WTC11 (cell line): ENCODE data around the gene TRIM10. TPM values are rescaled to one million over a fixed set of nuclear protein-coding genes. Genes with fewer than 3 reads are reported as not detected.
"Not testable (repeated sequence)": the region's sequence is repeated elsewhere in the genome, so short reads cannot be mapped to it uniquely, and the experiment has no call there.

ENCODE experiments used
- ATAC-seq: fragments of 200-7000 bp; cut with Tn5 transposase; 2 replicates; pipeline ENCODE4 v1.10.0; 2021; ENCODE audit warnings: mild to moderate bottlenecking, moderate library complexity
- CTCF ChIA-PET: fragments of 300-600 bp; sonication (Branson Sonifier 250); formaldehyde crosslinking; loops from one replicate; lab custom pipeline; 2021; ENCODE audit warnings: antibody characterized with exemption; lab: Charles Lee
- POLR2A ChIA-PET: fragments of 350-600 bp; sonication (Branson Sonifier 250); formaldehyde crosslinking; loops from one replicate; lab custom pipeline; 2021; ENCODE audit warnings: antibody characterized with exemption; lab: Charles Lee
- DNase-seq: peaks from one replicate; pipeline ENCODE4 v3.0.0; 2021; ENCODE audit warnings: low spot score
- H3K27ac Mint-ChIP-seq: 2 replicates; pipeline ENCODE4 v1.8.0; 2021; ENCODE audit warnings: mixed read lengths
- H3K27me3 Mint-ChIP-seq: 2 replicates; pipeline ENCODE4 v1.8.0; 2021; ENCODE audit warnings: low read depth, mild to moderate bottlenecking, moderate library complexity, mixed read lengths
- H3K36me3 Mint-ChIP-seq: 2 replicates; pipeline ENCODE4 v1.8.0; 2021; ENCODE audit warnings: mixed read lengths
- H3K4me1 Mint-ChIP-seq: 2 replicates; pipeline ENCODE4 v1.8.0; 2022; ENCODE audit warnings: mixed read lengths
- H3K4me3 Mint-ChIP-seq: 2 replicates; pipeline ENCODE4 v1.8.0; 2021; ENCODE audit warnings: mild to moderate bottlenecking, moderate library complexity, mixed read lengths
- H3K9me3 Mint-ChIP-seq: 2 replicates; pipeline ENCODE4 v1.8.0; 2021; ENCODE audit warnings: mixed read lengths
- FOXJ3 ChIP-seq: sonication (generic); formaldehyde crosslinking; IDR thresholded peaks from 2 replicates; pipeline ENCODE4 v1.9.0; 2021; ENCODE audit warnings: missing genetic modification reagents, mild to moderate bottlenecking, borderline replicate concordance
- GABPB1 ChIP-seq: sonication (generic); formaldehyde crosslinking; IDR thresholded peaks from 2 replicates; pipeline ENCODE4 v1.8.1; 2023; ENCODE audit warnings: mild to moderate bottlenecking, missing genetic modification reagents
- PRRX2 ChIP-seq: fragments of 250-450 bp; sonication (Bioruptor Pico); IDR thresholded peaks from 2 replicates; pipeline ENCODE4 v1.8.0; 2021; ENCODE audit warnings: mild to moderate bottlenecking
- RELA ChIP-seq: sonication (generic); formaldehyde crosslinking; IDR thresholded peaks from 2 replicates; pipeline ENCODE4 v1.8.1; 2022; ENCODE audit warnings: missing genetic modification reagents, mild to moderate bottlenecking, borderline replicate concordance
- ZNF423 ChIP-seq: fragments of 250-450 bp; sonication (Bioruptor Pico); IDR thresholded peaks from 2 replicates; pipeline ENCODE4 v2.1.2; 2022; ENCODE audit warnings: mild to moderate bottlenecking, moderate library complexity
- total RNA-seq: library from RNA; stranded (reverse); gene quantifications from 3 replicates; pipeline ENCODE4 v1.2.3, GENCODE V29; 2021
- TF ChIP-seq, protein P1 (sequence below): sonication (generic); formaldehyde crosslinking; IDR thresholded peaks from 2 replicates; pipeline ENCODE4 v1.8.1; 2023; ENCODE audit warnings: mild to moderate bottlenecking, missing genetic modification reagents
- TF ChIP-seq, protein P2 (sequence below): fragments of 200-600 bp; IDR thresholded peaks from 2 replicates; pipeline ENCODE4 v1.8.0; 2022; ENCODE audit warnings: antibody characterized with exemption
- TF ChIP-seq, protein P3 (sequence below): sonication (generic); formaldehyde crosslinking; IDR thresholded peaks from 2 replicates; pipeline ENCODE4 v1.8.1; 2023; ENCODE audit warnings: mild to moderate bottlenecking, missing genetic modification reagents, moderate library complexity
- TF ChIP-seq, protein P4 (sequence below): sonication (generic); formaldehyde crosslinking; IDR thresholded peaks from 2 replicates; pipeline ENCODE4 v1.8.1; 2022; ENCODE audit warnings: mild to moderate bottlenecking, moderate library complexity, missing genetic modification reagents
- TF ChIP-seq, protein P5 (sequence below): sonication (generic); formaldehyde crosslinking; IDR thresholded peaks from 2 replicates; pipeline ENCODE4 v1.8.1; 2022; ENCODE audit warnings: missing genetic modification reagents, borderline replicate concordance
- TF ChIP-seq, protein P6 (sequence below): sonication (generic); formaldehyde crosslinking; IDR thresholded peaks from 2 replicates; pipeline ENCODE4 v1.8.1; 2022; ENCODE audit warnings: low read depth, missing genetic modification reagents, borderline replicate concordance
- TF ChIP-seq, protein P7 (sequence below): sonication (generic); formaldehyde crosslinking; IDR thresholded peaks from 2 replicates; pipeline ENCODE4 v1.8.1; 2023; ENCODE audit warnings: mild to moderate bottlenecking, missing genetic modification reagents, borderline replicate concordance

TRIM10 gene
- total RNA-seq, 1 experiment from 2014 or later = 0.22 TPM

DNA sequence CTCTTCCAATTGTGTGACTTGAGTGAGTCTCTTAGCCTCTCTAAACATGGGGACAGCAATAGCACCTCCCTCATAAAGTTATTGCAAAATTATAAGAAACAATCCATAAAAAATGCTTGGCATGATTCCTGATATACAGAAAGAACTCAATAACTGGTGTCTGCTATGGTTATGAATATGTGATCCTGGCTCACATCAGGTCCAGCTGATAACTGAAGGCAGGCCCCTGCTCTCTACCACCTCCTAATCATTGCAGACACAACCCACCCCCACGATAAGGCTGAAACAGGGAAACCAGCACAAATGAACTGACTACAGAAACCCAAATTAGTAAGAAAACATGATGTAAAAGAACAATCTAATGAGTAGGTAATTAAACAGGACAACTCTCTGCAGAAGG lies 7.7 kb upstream of the TRIM10 start (continued):
- TF ChIP-seq, protein P1, sequence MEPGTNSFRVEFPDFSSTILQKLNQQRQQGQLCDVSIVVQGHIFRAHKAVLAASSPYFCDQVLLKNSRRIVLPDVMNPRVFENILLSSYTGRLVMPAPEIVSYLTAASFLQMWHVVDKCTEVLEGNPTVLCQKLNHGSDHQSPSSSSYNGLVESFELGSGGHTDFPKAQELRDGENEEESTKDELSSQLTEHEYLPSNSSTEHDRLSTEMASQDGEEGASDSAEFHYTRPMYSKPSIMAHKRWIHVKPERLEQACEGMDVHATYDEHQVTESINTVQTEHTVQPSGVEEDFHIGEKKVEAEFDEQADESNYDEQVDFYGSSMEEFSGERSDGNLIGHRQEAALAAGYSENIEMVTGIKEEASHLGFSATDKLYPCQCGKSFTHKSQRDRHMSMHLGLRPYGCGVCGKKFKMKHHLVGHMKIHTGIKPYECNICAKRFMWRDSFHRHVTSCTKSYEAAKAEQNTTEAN (CRISPR knock-in tag) = no peak
- TF ChIP-seq GABPB1 (CRISPR knock-in tag) (no peak), FOXJ3 (CRISPR knock-in tag) (no peak), PRRX2 (CRISPR knock-in tag) (no peak), RELA (CRISPR knock-in tag) (no peak)
- TF ChIP-seq, protein P2, sequence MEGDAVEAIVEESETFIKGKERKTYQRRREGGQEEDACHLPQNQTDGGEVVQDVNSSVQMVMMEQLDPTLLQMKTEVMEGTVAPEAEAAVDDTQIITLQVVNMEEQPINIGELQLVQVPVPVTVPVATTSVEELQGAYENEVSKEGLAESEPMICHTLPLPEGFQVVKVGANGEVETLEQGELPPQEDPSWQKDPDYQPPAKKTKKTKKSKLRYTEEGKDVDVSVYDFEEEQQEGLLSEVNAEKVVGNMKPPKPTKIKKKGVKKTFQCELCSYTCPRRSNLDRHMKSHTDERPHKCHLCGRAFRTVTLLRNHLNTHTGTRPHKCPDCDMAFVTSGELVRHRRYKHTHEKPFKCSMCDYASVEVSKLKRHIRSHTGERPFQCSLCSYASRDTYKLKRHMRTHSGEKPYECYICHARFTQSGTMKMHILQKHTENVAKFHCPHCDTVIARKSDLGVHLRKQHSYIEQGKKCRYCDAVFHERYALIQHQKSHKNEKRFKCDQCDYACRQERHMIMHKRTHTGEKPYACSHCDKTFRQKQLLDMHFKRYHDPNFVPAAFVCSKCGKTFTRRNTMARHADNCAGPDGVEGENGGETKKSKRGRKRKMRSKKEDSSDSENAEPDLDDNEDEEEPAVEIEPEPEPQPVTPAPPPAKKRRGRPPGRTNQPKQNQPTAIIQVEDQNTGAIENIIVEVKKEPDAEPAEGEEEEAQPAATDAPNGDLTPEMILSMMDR = no peak
- TF ChIP-seq, protein P3, sequence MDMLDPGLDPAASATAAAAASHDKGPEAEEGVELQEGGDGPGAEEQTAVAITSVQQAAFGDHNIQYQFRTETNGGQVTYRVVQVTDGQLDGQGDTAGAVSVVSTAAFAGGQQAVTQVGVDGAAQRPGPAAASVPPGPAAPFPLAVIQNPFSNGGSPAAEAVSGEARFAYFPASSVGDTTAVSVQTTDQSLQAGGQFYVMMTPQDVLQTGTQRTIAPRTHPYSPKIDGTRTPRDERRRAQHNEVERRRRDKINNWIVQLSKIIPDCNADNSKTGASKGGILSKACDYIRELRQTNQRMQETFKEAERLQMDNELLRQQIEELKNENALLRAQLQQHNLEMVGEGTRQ (CRISPR knock-in tag) = no peak
- TF ChIP-seq, protein P4, sequence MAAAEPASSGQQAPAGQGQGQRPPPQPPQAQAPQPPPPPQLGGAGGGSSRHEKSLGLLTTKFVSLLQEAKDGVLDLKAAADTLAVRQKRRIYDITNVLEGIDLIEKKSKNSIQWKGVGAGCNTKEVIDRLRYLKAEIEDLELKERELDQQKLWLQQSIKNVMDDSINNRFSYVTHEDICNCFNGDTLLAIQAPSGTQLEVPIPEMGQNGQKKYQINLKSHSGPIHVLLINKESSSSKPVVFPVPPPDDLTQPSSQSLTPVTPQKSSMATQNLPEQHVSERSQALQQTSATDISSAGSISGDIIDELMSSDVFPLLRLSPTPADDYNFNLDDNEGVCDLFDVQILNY (CRISPR knock-in tag) = no peak
- TF ChIP-seq, protein P5, sequence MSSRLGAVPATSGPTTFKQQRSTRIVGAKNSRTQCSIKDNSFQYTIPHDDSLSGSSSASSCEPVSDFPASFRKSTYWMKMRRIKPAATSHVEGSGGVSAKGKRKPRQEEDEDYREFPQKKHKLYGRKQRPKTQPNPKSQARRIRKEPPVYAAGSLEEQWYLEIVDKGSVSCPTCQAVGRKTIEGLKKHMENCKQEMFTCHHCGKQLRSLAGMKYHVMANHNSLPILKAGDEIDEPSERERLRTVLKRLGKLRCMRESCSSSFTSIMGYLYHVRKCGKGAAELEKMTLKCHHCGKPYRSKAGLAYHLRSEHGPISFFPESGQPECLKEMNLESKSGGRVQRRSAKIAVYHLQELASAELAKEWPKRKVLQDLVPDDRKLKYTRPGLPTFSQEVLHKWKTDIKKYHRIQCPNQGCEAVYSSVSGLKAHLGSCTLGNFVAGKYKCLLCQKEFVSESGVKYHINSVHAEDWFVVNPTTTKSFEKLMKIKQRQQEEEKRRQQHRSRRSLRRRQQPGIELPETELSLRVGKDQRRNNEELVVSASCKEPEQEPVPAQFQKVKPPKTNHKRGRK (CRISPR knock-in tag) = no peak
- TF ChIP-seq, protein P6, sequence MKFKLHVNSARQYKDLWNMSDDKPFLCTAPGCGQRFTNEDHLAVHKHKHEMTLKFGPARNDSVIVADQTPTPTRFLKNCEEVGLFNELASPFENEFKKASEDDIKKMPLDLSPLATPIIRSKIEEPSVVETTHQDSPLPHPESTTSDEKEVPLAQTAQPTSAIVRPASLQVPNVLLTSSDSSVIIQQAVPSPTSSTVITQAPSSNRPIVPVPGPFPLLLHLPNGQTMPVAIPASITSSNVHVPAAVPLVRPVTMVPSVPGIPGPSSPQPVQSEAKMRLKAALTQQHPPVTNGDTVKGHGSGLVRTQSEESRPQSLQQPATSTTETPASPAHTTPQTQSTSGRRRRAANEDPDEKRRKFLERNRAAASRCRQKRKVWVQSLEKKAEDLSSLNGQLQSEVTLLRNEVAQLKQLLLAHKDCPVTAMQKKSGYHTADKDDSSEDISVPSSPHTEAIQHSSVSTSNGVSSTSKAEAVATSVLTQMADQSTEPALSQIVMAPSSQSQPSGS (CRISPR knock-in tag) = no peak

DNA sequence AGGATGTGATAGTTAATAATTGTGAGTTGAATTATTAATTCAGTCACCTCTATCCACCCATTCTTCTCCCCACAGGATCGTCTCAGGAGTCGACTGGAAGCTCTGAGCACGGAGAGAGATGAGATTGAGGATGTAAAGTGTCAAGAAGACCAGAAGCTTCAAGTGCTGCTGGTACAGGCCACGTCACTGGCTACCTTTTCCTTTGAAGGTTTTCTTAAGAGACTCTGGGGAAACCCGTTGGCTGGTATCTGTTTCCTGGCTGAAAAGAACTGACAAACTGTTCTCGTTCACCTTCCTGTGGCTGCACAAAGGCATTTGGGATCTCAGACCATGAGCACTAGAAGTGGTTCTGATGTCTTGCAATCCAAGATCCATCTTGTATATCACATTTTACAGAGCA lies 6.1 kb upstream of the TRIM10 start:
- Mint-ChIP-seq H3K27me3 (peaks cover 57% of the 10 kb centered on the region), H3K9me3 (no peaks in the 10 kb centered on the region; the same call in 1 of the 2 replicates), H3K4me3 (no peak overlapping the region), H3K4me1 (peaks cover 13% of the 10 kb centered on the region), H3K36me3 (no peaks in the 10 kb centered on the region)
- ATAC-seq = no peak
- POLR2A ChIA-PET = no interaction called here
- CTCF ChIA-PET = interaction anchor here (1.8 kb wide), 1 partner anchor 64 kb away, joined by 8 read pairs; no protein-coding TSS in a partner anchor
- no peak for TF ChIP-seq ZNF423 (CRISPR knock-in tag)
- TF ChIP-seq, protein P7, sequence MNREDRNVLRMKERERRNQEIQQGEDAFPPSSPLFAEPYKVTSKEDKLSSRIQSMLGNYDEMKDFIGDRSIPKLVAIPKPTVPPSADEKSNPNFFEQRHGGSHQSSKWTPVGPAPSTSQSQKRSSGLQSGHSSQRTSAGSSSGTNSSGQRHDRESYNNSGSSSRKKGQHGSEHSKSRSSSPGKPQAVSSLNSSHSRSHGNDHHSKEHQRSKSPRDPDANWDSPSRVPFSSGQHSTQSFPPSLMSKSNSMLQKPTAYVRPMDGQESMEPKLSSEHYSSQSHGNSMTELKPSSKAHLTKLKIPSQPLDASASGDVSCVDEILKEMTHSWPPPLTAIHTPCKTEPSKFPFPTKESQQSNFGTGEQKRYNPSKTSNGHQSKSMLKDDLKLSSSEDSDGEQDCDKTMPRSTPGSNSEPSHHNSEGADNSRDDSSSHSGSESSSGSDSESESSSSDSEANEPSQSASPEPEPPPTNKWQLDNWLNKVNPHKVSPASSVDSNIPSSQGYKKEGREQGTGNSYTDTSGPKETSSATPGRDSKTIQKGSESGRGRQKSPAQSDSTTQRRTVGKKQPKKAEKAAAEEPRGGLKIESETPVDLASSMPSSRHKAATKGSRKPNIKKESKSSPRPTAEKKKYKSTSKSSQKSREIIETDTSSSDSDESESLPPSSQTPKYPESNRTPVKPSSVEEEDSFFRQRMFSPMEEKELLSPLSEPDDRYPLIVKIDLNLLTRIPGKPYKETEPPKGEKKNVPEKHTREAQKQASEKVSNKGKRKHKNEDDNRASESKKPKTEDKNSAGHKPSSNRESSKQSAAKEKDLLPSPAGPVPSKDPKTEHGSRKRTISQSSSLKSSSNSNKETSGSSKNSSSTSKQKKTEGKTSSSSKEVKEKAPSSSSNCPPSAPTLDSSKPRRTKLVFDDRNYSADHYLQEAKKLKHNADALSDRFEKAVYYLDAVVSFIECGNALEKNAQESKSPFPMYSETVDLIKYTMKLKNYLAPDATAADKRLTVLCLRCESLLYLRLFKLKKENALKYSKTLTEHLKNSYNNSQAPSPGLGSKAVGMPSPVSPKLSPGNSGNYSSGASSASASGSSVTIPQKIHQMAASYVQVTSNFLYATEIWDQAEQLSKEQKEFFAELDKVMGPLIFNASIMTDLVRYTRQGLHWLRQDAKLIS (CRISPR knock-in tag) = no peak
- TF ChIP-seq, all 79 proteins: peak for 0
- DNase-seq = no peak
- no peak overlapping the region for H3K27ac Mint-ChIP-seq

DNA sequence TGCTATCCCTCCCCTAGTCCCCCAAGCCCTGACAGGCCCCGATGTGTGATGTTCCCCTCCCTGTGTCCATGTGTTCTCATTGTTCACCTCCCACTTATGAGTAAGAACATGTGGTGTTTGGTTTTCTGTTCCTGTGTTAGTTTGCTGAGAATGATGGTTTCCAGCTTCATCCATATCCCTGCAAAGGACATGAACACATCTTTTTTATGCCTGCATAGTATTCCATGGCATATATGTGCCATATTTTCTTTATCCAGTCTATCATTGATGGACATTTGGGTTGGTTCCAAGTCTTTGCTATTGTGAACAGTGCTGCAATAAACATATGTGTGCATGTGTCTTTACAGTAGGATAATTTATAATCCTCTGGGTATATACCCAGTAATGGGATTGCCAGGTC lies 4.2 kb upstream of the TRIM10 start:
- H3K27ac Mint-ChIP-seq, H3K36me3 Mint-ChIP-seq, H3K4me3 Mint-ChIP-seq, H3K9me3 Mint-ChIP-seq, DNase-seq, H3K4me1 Mint-ChIP-seq, ATAC-seq, POLR2A ChIA-PET, CTCF ChIA-PET: not testable (repeated sequence)
- peaks cover 38% of the 10 kb centered on the region for H3K27me3 Mint-ChIP-seq
